Testis (tissue), 2 donors: ENCODE measurements around the gene ZNRF2.

Experiments
- CTCF ChIP-seq, 3 experiments: fragments of 450-650 bp in 2 of 3; fragments of 200-600 bp in 1 of 3; sonication (generic) in 1 of 3; IDR thresholded peaks; one replicate each; pipeline ENCODE4 v1.5.1; 2016 to 2019; ENCODE audit warnings: antibody characterized with exemption in 3 of 3, mild to moderate bottlenecking in 2 of 3, moderate library complexity in 1 of 3
- POLR2A ChIP-seq: fragments of 450-650 bp; IDR thresholded peaks from one replicate; pipeline ENCODE4 v1.6.1; 2017; ENCODE audit warnings: antibody characterized with exemption, mild to moderate bottlenecking, moderate library complexity

- TF ChIP-seq CTCF (IDR thresholded peaks at IDR 0.05) (no peak), POLR2A (no peak)
Measured at GRCh38 chr7:30354791-30355190, 70.4 kb downstream of the ZNRF2 start.
